RWPE1 (cell line): ENCODE measurements around the gene ATP7A.
A peak's percentile ranks its signal among the peaks of the same experiment; 100 is the strongest.
"Not testable (repeated sequence)": the region's sequence is repeated elsewhere in the genome, so short reads cannot be mapped to it uniquely, and the experiment has no call there.

Source experiments
- CTCF ChIA-PET: fragments of 350-600 bp; sonication (Branson Sonifier 250); formaldehyde crosslinking; extraction: SDS; loops from one replicate; lab custom pipeline; 2021; lab: Yijun Ruan, JAX
- POLR2A ChIA-PET: fragments of 400-600 bp; formaldehyde crosslinking; extraction: SDS; loops from one replicate; lab custom pipeline; 2020; ENCODE audit warnings: antibody characterized with exemption; ENCODE audit not compliant: low non-redundant PET; lab: Yijun Ruan, JAX
- DNase-seq: peaks from one replicate; pipeline ENCODE4 v3.0.0; 2012; ENCODE audit warnings: low spot score
- H3K27ac ChIP-seq: fragments of 450-650 bp; 2 replicates; pipeline ENCODE4 v1.5.1; 2017
- TF ChIP-seq, protein P1 (sequence below): fragments of 450-650 bp; conservative IDR thresholded peaks from 2 replicates; pipeline ENCODE4 v1.5.1; 2017; ENCODE audit warnings: low read depth, mild to moderate bottlenecking

Gene ATP7A

DNA sequence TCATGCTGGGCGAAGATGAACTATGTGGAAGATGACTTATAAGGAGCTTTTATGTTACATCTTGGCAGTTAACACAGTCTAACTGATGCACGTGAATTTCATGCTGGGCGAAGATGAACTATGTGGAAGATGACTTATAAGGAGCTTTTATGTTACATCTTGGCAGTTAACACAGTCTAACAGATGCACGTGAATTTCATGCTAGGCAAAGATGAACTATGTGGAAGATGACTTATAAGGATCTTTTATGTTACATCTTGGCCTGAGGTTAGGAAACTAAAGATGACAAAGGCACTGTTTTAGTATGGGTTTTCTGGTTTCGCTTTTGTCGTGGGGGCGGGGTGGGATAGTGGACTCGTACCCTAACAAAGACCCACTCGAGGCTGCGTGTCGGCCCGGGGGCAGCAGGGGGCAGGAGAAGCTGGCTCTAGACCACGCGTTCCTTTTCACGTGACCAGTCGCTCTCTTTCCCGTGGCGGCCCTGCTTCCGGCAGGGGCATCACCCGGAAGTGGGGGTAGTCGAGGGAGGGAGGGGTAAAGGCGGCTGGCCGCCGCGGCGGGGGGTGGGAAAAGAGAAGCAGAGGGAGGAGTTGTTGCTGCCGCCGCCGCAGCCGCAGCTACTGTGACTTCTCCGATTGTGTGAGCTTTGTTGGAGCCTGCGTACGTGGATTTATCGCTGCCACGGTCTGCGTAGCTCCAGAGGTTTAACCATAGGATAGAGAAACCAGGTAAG lies at the start of gene ATP7A:
ATP7A (plus strand) TSS at position 586 of the 733 bp plus-strand sequence. CDS start 60,949 bp downstream, outside the sequence.
- POLR2A ChIA-PET = no interaction called here
- CTCF ChIA-PET = interaction anchor here (0.7 to 1.2 kb wide), 4 partner anchors 9 to 1455 kb away, joined by 3 to 4 read pairs (median 3); no protein-coding TSS in a partner anchor
- DNase-seq = peak; percentile 85
- TF ChIP-seq, protein P1, sequence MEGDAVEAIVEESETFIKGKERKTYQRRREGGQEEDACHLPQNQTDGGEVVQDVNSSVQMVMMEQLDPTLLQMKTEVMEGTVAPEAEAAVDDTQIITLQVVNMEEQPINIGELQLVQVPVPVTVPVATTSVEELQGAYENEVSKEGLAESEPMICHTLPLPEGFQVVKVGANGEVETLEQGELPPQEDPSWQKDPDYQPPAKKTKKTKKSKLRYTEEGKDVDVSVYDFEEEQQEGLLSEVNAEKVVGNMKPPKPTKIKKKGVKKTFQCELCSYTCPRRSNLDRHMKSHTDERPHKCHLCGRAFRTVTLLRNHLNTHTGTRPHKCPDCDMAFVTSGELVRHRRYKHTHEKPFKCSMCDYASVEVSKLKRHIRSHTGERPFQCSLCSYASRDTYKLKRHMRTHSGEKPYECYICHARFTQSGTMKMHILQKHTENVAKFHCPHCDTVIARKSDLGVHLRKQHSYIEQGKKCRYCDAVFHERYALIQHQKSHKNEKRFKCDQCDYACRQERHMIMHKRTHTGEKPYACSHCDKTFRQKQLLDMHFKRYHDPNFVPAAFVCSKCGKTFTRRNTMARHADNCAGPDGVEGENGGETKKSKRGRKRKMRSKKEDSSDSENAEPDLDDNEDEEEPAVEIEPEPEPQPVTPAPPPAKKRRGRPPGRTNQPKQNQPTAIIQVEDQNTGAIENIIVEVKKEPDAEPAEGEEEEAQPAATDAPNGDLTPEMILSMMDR = peak; percentile 33
- H3K27ac ChIP-seq = peak within 1 kb of the TSS; percentile 74

DNA sequence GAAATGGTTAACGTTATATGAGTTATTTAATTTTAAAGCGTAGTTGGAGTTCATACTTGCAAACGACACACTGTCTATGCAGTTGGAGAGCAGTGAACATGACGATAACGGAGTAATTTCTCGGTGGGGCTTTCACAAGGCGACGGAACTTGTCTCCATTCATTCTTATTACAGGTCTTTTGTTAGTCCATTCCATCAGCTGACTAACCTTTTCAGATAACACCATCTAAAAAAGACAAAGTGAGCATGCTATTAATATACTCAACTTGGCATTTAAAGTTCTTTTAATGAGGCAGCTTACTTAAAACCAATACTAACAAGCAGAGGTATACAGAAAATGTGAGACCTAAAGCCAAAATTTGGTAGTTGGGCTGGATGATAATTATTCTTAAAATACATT lies 35.1 kb upstream of the ATP7A start:
- ChIA-PET POLR2A (no interaction called here), CTCF (no interaction called here)
- no peak overlapping the region for H3K27ac ChIP-seq
- TF ChIP-seq, protein P1 = no peak
- DNase-seq = no peak

DNA sequence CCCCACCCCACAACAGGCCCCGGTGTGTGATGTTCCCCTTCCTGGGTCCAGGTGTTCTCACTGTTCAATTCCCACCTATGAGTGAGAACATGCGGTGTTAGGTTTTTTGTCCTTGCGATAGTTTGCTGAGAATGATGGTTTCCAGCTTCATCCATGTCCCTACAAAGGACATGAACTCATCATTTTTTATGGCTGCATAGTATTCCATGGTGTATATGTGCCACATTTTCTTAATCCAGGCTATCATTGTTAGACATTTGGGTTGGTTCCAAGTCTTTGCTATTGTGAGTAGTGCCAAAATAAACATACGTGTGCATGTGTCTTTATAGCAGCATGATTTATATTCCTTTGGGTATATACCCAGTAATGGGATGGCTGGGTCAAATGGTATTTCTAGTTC lies 29.1 kb upstream of the ATP7A start:
- H3K27ac ChIP-seq, CTCF ChIA-PET, POLR2A ChIA-PET, DNase-seq: not testable (repeated sequence)

DNA sequence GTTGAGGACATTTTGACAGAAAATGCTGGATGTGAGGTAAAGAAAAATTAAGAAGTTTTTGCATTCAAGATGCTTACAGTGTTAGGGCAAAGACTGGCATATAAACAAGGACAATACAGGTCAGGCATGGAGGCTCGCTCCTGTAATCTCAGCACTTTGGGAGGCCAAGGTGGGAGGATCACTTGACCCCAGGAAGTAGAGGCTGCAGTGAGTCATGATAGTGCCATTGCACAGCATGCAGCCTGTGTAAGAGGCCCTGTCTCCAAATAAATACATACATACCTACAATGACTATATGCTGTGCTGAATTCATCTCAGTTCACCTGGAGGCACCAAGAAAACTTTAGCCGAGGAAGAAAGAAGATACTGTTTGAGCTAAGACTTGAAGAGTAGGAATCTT lies 17.6 kb upstream of the ATP7A start:
- no peak for DNase-seq
- H3K27ac ChIP-seq = no peak overlapping the region
- TF ChIP-seq, protein P1 = no peak
- POLR2A ChIA-PET = no interaction called here
- CTCF ChIA-PET = no interaction called here

DNA sequence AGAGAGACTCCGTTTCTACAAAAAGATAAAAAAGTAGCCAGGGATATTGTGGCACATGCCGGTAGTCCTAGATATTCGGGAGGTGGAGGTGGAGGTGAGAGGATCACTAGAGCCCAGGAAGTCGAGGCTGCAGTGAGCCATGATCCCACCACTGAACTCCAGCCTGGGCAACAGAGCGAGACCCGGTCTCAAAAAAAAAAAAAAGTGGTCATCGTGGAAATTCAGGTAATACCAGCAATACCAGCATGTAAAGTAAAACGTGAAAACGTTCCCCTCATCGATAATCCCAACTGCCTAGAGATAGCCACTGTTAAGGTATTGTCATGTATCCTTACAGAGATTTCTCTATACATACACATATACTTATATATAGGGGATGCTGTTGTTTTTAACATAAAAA lies 16.8 kb upstream of the ATP7A start:
- CTCF ChIA-PET = no interaction called here
- no peak for DNase-seq
- POLR2A ChIA-PET = no interaction called here
- H3K27ac ChIP-seq = no peak overlapping the region
- TF ChIP-seq, protein P1 = no peak

DNA sequence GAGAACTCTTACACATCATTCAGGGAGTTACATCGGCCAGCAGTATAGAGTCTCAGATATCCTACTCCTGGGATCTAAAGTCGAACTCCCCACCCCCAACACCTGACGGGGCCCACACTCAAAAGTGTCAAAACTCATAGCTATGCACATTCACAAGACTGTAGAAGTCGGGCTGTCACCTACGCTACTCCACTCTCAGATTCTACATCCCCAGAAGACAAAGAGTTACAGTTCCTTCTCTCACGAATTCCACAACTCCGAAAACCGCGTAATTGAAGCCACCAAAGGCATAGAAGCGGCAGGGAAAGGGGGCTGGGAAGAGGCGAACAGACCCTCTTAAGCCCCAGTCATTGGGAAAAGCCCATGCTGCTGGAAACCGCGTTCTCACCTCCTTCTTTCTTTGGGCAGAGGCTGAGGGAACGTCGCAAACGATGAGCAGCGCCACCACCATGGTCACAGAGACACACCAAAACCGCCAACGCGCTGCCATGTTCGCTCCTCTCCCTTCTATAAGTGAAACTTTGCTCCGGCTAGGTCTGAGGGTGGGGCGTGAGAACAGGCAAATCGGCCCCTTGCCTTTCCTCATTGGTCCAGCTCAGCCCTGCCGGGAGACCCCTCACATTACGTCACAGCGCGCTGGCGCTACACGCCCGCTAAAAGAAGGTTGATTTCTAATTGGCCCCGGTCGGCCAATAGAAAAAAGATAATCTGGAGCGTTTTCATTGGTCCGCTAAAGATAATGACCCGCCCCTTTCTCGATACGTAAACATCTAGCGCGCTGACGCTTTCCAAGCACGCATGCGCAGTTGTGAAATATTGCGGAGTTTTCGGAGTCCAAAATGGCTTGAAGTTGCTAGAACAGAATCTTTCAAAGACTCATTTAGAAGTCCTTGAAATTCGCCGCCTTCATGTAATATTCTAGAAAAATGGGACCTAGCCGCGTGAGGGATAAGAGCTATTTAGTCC lies 15.3 kb upstream of the ATP7A start, which contains the start of gene MAGT1:
MAGT1 (minus strand) TSS at position 515 of the 966 bp plus-strand sequence; CDS start at position 490, 25 bp downstream.
- ChIA-PET POLR2A (no interaction called here), CTCF (no interaction called here)
- DNase-seq = peak; percentile 87
- TF ChIP-seq, protein P1 = no peak
- H3K27ac ChIP-seq = peak within 1 kb of the TSS; percentile 76
